Panc1 (cell line): Measurements from ENCODE around the gene IFNA5.

Experiments used
- CTCF ChIP-seq: fragments of 450-650 bp; IDR thresholded peaks from 2 replicates; pipeline ENCODE4 v1.5.1; 2017; ENCODE audit warnings: mild to moderate bottlenecking
- REST ChIP-seq, 2 experiments: IDR thresholded peaks; 2 replicates each; pipeline ENCODE4 v1.6.1; 2011 to 2012; ENCODE audit warnings: low read depth in 2 of 2, control low read depth in 1 of 2, low read length in 1 of 2, mild to moderate bottlenecking in 1 of 2, moderate library complexity in 1 of 2; ENCODE audit not compliant: insufficient read depth in 1 of 2
- SIN3A ChIP-seq: IDR thresholded peaks from 2 replicates; pipeline ENCODE4 v1.6.1; 2012; ENCODE audit warnings: low read depth, mild to moderate bottlenecking, low read length, moderate library complexity, borderline replicate concordance; ENCODE audit not compliant: insufficient read depth

- TF ChIP-seq CTCF, result no peak
- no peak for TF ChIP-seq REST (IDR thresholded peaks at IDR 0.05; ENCODE audit: insufficient read depth in 1 of 2, low read depth in 2 of 2, low read length in 1 of 2)
- no peak for TF ChIP-seq SIN3A
Measured at GRCh38 chr9:21267485-21268346, 37.4 kb downstream of the IFNA5 start.
